Effector CD8-positive, alpha-beta T cell (primary cell): Measurements from ENCODE around the gene MAGI3.

Source experiments
- DNase-seq: peaks from one replicate; lab custom pipeline; 2025; lab: John Stamatoyannopoulos, UW
- total RNA-seq, 4 experiments: gene quantifications; one replicate each; lab custom pipeline; 2026; lab: John Stamatoyannopoulos, UW

Gene MAGI3
- total RNA-seq = 3.5 to 12.5 (median 9.4) reads per million in 4 experiments

DNA sequence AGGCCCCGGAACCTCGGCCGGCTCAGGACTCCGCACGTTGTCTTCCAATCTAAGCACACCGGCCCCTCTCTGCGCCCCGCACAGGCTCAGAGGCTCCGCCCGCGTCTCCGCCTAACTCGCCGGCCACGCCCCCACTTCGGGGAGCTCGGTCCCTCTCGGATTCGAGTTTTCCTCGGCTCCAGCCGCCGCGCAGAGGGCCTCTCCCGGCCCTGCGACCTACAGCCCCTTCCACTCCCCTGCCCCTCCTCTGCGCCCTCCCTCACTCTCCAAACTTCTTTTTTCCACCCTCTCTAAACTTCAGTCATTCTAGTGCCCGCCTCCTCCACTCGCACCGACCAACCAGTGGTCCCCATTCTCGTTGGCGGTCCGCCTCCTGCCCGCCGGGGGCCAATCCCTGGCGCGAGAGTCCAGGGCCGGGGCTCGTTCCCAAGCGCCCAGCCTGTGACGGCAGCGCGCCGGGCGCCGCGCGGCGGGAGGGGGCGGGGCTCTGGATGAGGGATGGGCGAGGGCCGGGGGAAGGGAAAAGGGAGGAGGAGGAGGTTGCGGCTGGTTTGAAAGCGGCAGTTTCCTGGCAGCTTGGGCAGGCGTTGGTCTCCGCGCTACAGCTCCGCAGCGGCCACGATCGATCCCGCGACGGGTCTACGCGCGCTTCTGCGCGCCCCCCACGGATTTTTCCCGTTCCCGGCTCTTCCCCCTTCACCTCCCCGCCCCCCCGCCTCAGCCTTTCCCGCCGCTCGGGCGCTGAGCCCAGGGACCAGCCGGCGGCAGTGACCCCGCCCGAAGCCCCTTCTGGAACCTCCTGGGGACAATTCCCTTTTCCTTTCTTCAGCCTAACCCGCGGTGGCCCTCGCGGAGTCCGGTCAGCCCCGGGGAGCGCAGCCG is at the start of gene MAGI3:
TSS of gene MAGI3 (plus strand) at position 563 of the 882 bp plus-strand sequence. CDS start 519 bp downstream, outside the sequence.
- peak; percentile 88 for DNase-seq

DNA sequence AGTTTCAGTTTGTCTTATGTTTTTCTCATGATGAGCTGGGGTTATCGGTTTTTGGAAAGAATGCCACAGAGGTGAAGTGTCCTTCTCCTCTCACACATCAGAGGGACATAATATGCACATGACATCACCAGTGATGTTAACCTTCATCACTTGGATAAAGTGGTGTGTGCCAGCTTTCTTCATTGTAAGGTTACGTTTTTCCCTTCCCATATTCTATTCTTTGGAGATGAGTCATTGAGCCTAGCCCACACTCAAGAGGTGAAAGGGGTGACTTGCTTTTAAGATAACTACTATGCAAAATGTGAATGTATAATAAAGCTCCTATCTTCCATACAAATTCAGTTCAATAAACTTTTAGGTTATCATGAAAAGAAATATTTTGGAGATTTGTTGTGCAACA is 36.7 kb upstream of the MAGI3 start:
- DNase-seq = no peak

- no peak for DNase-seq
These were observed 26.4 kb upstream of the MAGI3 start for GRCh38 chr1:113363935-113364334.

DNA sequence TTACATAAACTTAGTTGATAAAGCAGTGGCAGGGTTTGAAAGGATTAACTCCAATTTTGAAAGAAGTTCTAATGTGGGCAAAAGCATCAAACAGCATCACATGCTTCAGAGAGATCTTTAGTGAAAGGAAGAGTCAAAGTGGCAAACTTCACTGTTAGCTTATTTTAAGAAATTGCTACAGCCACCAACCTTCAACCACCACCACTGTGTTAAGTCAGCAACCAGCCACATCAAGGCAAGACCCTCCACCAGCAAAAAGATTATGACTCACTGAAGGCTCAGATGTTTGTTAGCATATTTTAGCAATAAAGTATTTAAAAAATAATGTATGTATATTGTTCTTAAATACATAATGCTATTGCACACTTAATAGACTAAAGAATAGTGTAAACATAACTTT is 21.3 kb upstream of the MAGI3 start:
- no peak for DNase-seq

DNA sequence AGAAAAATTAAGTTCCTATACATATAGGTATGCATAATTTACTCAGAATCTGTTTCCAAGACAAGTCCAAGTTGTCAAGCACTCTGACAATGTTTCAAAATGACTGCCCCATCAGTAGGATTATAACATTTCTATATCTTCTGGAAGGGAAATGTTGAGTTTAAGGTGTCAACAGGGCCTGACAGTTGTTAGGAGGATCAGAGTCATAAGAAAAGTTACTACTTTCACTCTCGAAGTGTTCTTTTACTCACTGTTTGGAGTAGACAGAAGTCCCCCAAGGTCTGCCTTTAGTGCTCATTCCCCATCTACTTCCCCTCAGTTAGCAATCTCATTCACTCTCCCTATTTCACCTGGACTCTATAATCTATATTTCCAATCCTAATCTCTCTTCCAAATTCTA is 20.6 kb upstream of the MAGI3 start:
- no peak for DNase-seq

- DNase-seq = no peak
These were observed 19.4 kb upstream of the MAGI3 start for GRCh38 chr1:113370868-113371267.

DNA sequence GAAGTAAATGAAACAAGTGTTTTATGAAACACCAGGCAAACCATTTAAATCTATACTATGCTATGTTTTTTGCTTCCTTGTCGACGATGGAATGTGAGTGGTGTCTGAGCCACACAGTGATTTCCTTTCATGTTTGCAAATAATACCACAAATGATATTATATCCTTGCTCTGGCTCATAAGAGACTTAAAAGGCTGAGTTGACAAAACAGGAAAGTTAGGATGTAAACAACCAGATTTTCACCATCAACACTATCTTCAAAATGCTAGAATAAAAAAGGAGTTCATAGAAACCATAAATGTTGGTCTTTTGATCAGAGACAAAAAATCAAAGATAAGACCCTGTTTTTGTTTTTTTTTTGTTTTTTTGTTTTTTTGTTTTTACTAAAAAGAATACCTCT is 17.8 kb upstream of the MAGI3 start:
- no peak for DNase-seq

DNA sequence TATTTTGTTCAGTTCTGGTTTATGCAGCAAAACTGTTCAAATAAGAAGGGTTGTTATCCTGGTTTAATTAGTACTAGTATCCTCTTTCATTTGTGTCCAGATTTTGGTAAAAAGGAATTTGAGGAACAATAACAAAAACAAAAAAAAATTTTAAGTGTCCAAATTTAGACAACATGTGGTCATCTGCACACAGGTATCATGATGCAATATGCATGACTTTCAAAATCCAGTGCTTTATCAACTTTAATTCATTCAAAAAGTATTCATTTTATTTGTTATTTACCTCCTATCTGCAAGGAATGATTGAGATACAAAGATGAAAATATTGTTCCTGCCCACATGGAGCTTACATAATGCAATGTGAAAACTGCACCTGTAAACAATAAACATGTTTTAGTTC is 16.7 kb upstream of the MAGI3 start:
- DNase-seq = no peak

GRCh38 chr1:113375878-113376277 is 14.4 kb upstream of the MAGI3 start:
- DNase-seq = no peak

GRCh38 chr1:113380075-113380474 is 10.2 kb upstream of the MAGI3 start:
- no peak for DNase-seq

DNA sequence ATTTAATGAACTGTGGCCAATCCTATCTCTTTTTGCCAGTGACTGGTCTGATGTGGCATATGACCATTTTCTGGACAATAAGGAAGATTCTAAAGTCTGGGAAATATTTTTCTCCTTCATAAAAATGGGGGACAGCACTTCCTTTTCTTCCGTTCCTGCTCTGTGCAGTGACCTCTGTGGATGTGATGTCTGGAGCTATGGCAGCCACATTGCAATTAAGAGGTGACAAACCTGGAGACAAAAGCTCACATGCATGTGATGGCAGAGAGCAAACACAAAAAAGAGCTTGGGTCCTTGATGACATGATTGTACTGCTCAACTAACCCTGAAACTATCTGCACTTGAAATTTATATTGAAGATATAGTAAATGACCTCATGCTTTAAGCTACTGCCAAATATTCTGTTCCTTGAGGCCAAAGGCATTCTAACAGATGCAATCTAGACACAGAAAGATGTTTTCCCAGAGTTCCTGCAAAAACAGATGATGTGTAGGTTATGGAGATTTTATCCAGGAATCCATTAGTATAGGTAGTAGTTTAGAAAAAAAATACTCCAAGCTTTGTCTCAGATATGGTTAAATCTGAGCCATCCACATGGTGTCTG is 2.2 kb upstream of the MAGI3 start:
- no peak for DNase-seq

DNA sequence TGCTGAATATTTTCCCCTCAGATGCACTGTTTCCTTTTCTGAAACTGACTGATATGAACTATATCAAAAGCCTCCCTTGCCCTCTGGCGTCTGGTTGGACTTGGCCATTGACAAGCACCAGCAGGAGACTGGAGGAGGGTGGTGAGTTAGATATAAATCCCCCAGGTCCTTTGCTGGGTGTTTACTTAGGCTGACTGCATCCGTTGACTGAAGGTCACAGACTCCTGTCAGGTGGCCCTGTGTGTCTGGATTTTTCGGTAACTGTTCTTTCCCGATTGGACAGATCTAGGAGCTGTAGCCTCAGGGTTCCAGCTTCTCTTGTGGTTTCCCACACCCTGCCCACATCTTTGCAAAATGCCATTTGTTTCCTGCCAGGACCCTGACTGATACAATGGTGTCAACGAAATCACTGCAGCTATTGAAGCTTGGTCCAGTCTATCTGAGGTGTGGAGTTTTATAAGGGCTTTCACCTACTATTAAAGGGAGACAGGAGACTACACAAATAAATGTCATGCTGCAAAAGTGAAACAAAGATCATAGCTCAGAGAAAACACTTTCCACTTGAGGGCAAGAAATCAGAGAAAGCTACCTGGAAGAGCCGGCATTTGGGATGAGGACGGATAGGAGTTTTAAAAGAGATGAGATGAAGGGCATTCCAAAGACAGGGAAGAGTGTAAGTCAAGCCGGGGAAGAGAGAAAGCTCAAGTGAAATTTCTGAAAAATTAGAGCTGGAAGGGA is 1.5 kb upstream of the MAGI3 start:
- no peak for DNase-seq

DNA sequence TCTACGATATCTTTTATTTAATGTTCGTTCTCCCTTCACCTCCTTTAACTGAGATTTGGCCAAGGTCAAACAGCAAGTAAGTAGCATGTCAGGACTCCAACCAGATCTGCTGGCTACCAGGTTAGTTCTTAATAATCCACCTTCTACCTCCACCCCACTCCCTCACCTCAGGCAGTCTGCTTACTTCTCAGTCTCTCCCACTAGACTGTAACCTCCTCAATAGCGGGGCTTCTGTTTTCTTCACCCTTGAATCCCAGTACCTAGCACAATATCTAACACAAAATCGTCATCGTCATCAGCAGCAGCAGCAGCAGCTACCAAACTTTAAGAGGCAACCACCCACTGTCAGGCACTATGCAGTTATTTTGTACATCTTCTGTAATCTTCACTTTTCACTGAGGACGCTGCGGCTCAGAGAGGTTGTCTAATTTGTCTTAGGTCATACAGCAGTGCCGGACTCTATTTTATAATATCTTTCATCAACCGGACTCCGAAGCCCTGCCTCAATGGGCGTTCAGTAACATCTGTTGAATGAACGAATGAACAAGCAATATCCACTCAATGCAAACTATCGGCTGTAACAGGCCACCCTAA is 859 bp upstream of the MAGI3 start:
- DNase-seq = no peak

- DNase-seq = no peak
These were observed 745 bp downstream of the MAGI3 start for GRCh38 chr1:113390871-113391648.

DNA sequence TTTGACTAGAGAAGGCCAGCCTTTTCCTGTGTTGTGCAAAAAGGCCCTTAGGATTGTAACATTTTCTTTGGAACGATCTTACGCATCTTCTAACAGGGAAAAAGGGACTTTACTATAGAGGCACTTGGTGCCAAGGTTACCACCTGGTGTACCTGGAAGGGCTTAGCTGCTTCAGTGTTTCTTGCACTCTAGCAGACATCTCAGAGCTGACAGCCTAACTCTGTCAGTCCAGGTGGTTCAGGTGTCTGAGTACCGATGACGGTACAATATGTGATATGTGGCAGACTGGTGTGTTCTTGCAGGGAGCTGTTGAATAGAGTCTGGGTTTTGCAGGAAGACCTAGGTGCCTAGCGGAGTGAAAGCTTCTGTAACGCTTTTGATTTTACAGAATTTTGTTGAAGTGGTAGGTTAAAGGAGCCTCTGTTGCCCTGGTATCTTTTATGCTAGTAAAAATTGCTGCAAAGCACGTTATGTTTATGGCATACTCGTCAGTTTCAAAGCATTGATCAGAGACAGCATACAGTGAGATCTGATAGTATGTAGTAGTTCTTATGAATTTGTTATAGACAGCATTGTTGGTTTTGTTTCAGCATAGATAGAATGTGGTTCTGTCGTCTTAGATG is 1.4 kb downstream of the MAGI3 start:
- no peak for DNase-seq

DNA sequence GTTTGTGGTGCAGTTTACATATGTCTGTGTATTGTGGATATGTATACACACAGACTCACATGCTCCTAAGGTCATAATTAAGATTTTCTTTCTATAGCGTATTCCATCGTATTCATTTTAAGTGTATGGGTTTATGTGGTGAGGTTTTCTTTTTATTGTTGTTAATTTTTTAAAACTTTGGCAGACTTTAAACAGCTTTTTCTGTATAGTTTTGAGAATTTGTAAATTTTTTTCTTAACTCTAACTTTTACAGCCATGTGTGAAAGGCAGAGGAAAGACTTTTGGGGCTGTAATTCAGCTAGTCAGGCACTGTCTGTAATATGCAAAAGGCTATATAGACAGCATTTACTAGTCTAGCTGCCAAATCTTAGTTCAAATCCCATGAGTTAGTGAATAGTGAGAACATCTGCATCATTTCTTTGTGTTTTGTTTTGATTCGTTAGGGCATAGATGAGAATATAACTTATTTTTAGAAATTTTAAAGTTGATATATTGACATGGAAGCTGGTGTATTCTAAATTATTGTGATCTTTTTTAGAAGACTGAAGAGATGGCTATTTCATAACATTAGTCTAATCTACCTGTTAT is 2.3 kb downstream of the MAGI3 start:
- no peak for DNase-seq

- no peak for DNase-seq
These were observed 3.9 kb downstream of the MAGI3 start for GRCh38 chr1:113394043-113394862.

DNA sequence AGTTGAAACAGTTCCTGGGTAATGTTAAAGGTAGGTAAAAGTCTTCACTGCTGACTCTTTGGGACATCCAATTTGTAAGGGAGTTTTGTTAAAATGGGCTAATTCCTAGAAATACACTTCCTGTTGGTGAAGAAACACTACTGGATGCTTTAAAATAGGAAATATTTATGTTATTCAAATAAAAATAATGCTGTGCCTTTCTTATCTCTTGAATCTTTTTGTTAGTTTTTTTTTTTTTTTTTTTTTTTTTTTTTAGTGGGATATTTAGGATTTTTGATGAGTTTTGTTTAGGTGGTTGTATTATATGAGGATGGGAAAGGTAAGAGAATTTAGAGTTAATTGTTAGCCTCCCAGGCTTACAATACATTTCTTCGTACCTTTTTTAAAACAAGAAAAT is 4.5 kb downstream of the MAGI3 start:
- no peak for DNase-seq

DNA sequence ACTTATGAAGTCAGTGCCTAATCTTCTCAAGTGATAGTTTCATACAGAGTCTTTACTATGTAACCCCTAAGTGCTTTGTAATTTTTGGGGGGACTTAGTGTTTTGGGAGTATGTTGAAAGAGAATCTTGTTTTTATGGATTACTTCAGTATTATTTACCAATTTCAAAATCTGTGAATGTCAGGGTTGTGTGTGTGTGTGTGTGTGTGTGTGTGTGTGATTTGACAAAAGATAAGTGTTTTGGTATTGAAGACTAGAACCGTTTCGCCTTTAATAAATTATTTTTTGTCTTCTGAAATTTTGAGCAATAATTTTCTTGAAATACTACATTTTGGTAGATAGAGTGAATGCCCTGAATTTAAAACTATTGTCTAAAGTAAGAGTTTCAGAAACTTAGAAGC is 5.8 kb downstream of the MAGI3 start:
- DNase-seq = no peak

DNA sequence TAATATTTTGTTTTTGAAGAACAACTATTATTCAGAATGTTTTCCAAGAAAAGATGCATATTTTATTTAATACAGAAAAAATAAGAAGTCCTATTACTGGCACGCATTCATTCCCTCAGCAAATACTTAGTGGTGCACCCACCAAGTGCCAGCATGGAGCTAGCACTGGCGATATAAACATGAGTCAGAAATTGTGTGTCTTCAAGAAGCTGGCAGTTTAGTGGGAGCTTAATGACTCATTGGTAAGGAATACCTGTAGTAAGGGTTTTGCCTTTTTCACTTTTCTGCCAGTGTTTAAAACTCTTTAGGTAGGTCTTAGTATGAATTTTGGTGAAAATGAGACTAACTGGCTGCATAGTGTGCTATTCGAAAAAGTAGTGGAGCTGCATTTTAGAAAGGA is 6.3 kb downstream of the MAGI3 start:
- no peak for DNase-seq
